ENCODE results near the gene SHANK1.

SHANK1 gene

GRCh38 chr19:50659318-50660087, 60.1 kb downstream of the SHANK1 start:
- no peak for DNase-seq (ENCODE audit: low spot score)

DNA sequence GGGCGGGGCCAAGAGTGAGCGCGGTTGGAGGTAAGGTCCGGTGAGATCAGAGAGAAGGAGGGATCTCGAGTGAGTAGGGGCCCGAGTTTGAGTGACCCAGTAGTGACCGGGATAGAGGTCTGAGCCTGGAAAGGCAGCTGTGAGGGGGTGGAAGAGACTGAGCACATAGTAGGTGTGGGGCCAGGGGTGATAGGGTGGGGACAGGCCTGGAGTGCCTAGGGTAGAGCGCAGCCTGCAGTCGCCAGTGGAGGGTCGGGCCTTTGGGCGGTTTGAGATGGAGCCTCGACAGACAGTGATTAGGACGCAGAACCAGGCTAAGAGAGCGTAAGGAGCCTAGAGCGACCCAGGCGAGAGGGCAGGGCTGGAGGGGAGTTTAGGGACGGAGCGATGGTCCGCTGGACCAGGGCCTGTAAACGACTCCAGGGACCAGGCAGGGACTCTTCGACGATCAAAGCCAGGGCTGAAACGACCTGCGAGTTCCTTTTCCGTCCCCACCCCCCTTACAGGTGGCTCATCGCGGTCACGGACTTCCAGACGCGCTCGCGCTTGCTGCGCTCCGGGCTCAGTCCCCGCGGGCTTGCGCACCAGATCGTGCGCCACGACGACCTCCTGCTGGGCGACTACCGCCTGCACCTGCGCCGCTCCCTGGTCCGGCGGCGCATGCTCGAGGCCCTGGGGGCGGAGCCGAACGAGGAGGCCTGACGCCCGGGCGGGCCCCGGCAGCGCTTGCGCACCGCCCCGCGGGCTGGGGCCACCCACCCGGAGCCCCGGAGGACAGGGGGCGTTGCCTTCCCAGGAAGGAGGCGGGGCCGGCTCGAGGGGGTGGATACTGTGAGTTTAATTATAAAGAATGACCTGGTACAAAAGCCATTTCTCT, 60.9 kb downstream of the SHANK1 start:
- DNase-seq (ENCODE audit: low spot score), result peak; percentile 91

- DNase-seq (ENCODE audit: low spot score), result peak; percentile 93
Measured at GRCh38 chr19:50657712-50658440, 61.7 kb downstream of the SHANK1 start.

DNA sequence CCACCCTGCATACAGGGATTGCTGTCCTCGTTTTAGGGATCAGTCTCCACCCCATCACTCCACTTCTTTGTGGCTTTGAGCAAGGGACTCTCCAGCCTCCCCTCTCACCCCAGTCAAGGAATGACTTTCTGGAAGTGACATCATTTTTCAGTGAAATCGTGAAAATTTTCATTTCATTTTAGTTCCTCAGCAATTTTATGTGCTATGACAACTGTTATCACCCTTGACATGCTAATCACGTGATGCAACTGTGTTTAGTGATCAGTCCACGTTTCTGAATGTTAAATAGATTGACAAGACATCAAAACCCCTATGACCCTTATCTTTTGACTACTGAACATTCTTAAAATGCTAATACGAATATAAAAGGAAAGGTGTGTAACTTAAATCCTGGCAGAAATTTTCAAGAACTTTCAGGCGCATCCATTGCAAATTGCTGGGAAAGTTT, 62.4 kb downstream of the SHANK1 start:
- no peak for DNase-seq (ENCODE audit: low spot score)

DNA sequence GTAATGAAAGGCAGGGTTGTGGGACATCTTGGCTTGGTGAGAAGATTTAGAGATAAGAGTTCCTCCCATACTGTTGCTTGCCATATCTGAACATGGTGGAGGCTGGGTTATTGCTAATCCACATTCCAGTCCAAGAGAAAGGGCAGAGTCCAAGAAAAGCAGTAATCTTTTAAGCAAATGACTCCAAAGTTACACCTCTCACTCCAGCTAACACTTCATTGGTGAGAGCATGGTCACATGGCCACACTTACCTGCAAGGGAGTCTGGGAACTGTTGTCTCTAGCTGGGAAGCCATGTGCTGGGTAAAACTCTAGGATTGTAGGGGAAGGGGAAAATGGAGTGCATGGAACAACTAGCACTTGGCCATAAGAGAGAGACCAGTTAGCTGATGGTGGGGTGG, 64.7 kb downstream of the SHANK1 start:
- no peak for DNase-seq (ENCODE audit: low spot score)

DNA sequence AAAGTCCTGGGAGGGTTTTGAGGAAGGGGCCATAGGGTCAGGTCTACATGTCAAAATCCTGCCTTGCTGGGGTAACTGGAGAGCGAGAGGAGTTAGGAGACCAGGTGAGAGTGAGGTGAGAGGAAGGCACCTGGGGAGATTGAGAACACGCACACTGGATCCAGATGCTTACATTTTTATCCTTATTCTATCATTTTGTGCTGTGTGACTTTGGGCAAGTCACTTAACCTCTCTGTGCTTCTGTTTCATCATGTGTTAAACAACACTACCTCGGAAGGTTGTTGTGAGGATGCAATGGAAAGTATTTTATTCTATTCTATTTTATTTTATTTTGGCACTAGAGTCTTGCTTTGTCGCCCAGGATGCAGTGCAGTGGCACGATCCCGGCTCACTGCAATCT, 66.9 kb downstream of the SHANK1 start:
- DNase-seq (ENCODE audit: low spot score), result no peak

DNA sequence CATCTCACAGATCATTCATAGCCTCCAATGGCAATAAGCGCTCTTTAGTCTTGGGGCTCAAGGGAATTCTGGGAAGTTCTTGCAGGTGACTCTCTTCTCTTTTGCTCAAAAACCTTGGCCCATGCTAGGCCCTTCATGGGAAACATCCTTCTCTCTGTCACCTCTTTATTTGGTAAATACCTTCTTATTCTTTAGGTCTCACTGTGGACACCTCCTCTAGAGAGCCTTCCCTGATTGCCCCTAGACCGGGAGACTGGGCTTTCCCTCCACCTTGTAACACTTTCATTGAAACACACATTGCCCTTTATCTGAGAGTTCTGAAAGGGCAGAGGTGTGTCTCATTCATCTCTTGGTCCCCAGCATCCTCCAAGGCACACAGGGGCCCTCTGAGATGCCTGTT, 68.4 kb downstream of the SHANK1 start:
- no peak for DNase-seq (ENCODE audit: low spot score)

DNA sequence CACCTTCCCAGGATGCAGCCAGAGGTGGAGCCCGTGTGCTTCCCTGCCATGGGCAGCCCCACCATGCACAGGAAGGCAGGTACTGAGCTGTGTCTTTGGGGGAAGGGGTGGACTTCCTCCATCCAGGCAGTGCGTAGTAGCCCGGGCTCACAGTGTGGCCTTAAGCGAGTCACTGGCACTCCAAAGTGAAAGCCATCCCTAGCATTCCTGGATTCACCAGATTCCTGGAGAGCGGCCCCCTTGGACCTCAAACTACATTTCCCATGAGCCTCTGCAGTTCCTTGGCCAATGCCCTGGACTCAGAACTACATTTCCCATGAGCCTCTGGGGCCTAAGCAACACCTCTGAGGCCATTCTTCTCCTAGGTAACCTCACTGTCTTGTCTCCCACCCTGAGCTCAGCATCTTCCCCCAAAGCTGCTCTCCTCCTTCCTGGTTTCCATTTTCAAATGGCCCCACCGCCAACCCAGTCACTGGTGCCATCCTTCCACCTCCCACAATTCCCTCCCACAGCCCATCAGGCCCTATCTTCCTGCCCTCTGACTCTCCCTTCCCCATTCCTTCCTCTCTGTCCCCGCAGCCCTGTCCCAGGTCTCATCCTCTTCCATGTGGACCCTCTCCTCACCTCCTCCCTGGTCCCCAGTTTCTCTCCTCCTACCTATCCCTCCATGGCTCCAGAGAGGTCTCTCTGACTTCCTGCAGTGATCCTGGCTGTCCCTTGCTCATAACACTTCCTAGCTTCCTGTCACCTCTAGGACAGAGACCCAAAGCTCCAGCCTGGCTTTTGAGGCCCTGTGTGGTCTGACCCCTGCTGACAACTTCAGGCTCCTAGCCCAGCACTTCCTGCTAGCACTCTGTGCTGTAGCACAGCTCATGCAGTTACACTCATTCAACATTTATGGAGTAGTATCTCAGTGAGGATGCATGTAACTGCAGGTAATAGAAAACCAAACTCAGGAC, 69.9 kb downstream of the SHANK1 start, which contains the start of gene C19orf81:
Gene C19orf81 (plus strand): TSS at position 13 of the 959 bp plus-strand sequence. CDS start 0 bp downstream, at position 13.
- no peak for DNase-seq (ENCODE audit: low spot score)

- no peak for DNase-seq (ENCODE audit: low spot score)
Measured at GRCh38 chr19:50648659-50649058, 70.9 kb downstream of the SHANK1 start.

DNA sequence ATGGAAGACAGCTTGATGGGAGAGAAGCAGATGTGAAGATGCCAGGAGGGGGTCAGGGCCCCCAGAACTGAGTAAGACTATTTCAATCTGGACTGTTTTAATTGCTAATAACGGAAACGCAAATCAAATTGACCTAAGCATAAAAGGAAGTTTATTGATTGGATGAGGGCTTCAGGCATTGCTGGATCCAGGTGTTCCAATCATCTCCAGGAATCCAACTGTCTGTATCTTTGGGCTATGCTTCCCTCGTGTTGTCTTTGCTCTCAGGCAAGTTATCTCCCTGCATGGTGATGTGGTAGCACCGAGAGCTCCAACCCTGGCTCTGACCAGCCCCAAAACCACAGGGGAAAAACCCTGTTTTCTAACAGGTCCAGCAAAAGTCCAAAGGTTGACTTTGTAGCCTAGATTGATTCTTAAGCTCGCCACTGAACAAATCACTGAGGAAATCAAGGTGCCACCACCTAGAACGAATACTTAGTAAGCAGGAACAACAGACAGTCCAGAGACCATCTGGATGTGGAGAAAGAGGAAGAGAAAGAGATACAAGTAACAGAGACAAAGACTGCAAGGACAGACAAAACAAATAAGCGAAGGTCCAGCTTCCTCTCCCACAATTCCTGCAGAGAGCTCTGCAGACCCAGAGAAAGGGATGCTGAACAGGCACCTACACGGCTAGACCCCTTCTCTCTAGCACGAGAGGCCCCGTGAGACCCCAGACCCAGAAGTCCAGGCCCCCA, 71.6 kb downstream of the SHANK1 start:
- no peak for DNase-seq (ENCODE audit: low spot score)

DNA sequence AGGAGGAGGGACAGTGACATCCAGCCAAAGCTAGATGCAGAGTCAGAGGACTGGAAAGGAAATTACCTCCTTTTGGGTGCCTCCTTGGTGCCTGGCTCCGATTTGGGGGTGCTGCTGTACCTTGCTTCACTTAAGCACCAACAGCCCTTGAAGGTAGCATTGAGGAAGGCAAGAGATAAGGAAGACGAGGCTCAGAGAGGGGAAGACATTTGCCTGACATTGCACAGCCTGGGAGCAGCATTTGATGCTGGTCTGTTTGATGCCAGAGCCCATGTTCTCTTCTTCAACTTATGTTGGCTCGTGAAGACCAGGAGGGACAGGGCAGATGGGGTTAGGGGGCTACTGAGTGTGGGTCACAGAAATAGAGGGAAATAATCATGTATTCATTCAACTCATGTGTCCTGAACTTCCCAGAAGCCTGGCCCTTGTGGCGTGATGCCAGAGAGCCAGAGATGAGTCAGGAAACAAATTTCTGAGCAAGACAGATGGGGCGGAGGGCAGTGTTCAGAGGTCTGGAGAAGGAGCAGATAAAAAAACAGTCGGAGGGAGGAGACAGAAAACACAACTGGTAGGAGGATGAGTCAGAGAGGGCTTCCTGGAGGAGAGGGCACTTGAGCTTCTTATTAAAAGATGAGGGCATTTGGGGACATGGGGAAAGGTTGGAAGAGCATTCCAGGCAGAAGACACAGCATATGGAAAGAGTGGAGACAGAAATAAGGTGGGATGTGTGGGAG, 73.4 kb downstream of the SHANK1 start:
- peak; percentile 63 for DNase-seq (ENCODE audit: low spot score)

DNA sequence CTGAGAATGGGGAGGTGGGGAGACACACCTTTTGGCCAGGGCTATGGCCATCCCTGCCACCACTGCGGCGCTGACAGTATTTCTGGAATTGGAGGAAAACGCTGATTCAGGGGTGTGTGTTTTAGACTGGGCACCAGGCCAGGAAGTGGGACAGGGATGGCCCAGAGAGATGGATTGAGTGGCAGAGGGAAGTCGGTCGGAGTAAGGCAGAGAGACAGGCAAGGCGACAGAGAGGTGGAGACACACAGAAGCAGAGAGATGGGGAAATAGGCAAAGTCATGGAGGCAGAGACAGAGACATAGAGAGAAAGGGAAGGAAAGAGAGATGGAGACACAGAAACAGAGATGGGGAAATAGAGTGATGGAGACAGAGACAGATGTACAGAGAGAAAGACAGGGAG, 74.5 kb downstream of the SHANK1 start:
- DNase-seq (ENCODE audit: low spot score), result no peak

DNA sequence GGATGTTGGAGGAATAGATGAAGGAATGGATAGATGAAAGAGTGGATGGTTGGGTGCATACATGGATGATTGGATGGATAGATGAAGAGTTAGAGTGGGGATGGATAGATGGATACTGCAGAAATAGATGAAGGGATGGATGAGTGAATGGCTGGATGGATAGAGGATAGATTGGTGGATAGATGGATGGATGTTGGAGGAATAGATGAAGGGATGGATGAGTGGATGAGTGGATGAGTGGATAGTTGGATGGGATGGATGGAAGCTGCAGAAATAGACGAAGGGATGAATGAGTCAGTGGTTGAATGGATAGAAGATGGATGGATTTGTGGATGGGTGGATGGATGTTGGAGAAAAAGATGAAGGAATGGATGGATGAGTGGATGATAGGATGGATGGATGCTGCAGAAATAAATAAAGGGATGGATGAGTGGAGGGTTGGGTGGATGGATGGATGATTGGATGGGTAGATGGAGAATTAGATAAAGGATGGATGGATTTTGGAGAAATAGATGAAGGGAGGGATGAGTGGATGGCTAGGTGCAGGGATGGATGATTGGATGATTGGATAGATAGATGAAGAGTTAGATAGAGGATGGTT, 75.2 kb downstream of the SHANK1 start:
- no peak for DNase-seq (ENCODE audit: low spot score)

GRCh38 chr19:50640368-50640767, 79.2 kb downstream of the SHANK1 start:
- DNase-seq (ENCODE audit: low spot score), result no peak

DNA sequence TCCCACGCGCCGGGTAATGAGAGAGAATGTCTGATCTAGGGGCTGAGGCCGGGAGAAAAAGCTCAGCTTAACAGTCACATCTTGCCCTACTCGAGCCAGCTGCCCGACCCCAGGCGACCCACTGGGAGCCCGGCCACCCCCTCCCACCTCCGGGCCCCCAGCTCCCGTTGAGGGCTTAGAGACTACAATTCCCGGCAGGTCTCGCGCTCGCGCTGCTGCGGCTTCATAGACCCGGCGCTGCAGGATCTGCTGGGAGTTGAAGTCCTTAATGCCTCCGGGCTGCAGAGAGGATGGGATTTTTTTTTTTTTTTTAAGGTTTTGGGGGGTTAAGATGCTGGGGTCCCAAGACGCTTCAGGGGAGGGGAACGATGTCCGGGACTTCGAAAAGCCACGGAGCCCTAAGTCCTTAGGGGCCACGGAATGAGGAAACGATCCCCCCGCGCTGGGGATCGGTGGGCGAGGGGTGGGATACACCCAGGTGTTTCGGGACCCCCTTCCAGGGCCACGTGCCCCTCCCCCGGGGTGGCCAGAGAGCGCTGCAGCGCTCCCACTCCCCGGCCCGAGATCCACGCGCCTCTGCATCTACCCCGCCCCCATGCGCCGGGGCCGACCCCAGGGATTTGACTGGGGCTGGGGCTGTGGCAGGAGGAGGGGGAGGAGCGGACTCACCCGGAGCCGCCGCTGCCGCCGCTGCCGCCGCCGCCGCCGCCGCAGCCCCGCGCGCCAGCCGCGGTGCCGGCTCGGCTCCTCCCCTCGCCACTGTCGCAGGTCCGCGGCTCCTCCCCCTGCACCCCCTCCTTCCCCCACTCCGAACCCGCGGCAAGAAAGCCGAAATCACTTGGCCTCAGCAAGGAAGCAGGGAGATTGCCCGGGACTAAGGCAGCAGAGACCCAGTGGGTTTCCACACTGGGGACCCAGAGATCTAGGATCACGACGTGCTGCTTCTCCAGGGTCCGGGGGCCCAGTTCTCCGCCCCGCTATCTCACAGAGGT, 80.2 kb downstream of the SHANK1 start, which contains the start of gene SYT3:
Gene SYT3 (minus strand): TSS at position 761 of the 992 bp plus-strand sequence. CDS start 2,470 bp downstream, outside the sequence.
- peak; percentile 66 for DNase-seq (ENCODE audit: low spot score)

GRCh38 chr19:50638600-50638999, 81.0 kb downstream of the SHANK1 start:
- DNase-seq (ENCODE audit: low spot score), result no peak

GRCh38 chr19:50636317-50637085, 83.1 kb downstream of the SHANK1 start:
- no peak for DNase-seq (ENCODE audit: low spot score)
